ENCODE data around the gene ARSG.

- TF ChIP-seq CTCF (IDR thresholded peaks at IDR 0.05), result no peak
- TF ChIP-seq POLR2AphosphoS5 (IDR thresholded peaks at IDR 0.05), result no peak
These were observed 60.7 kb downstream of the ARSG start for GRCh38 chr17:68352041-68352440.
